ENCODE data around the gene NEU1.
"Not testable (repeated sequence)": the region's sequence is repeated elsewhere in the genome, so short reads cannot be mapped to it uniquely, and the experiment has no call there.

The NEU1 gene

GRCh38 chr6:31851485-31851832 lies 11.2 kb downstream of the NEU1 start:
- no peaks in the 10 kb centered on the region for H3K4me1 ChIP-seq
- H2AFZ ChIP-seq = no peak overlapping the region
- no peaks in the 10 kb centered on the region for H3K79me2 ChIP-seq
- no peak overlapping the region for H3K4me3 ChIP-seq (ENCODE audit: low read depth, low read length)
- no peaks in the 10 kb centered on the region for H3K36me3 ChIP-seq (ENCODE audit: control insufficient read depth, insufficient read depth, low read length)
- H3K27ac ChIP-seq = no peak overlapping the region
- H3K4me2 ChIP-seq (ENCODE audit: low read length) = no peak overlapping the region
- H3K9ac ChIP-seq = no peak overlapping the region
- no peaks in the 10 kb centered on the region for H3K27me3 ChIP-seq (ENCODE audit: control insufficient read depth, insufficient read depth, low read length)
- TF ChIP-seq, protein P1, sequence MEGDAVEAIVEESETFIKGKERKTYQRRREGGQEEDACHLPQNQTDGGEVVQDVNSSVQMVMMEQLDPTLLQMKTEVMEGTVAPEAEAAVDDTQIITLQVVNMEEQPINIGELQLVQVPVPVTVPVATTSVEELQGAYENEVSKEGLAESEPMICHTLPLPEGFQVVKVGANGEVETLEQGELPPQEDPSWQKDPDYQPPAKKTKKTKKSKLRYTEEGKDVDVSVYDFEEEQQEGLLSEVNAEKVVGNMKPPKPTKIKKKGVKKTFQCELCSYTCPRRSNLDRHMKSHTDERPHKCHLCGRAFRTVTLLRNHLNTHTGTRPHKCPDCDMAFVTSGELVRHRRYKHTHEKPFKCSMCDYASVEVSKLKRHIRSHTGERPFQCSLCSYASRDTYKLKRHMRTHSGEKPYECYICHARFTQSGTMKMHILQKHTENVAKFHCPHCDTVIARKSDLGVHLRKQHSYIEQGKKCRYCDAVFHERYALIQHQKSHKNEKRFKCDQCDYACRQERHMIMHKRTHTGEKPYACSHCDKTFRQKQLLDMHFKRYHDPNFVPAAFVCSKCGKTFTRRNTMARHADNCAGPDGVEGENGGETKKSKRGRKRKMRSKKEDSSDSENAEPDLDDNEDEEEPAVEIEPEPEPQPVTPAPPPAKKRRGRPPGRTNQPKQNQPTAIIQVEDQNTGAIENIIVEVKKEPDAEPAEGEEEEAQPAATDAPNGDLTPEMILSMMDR (IDR thresholded peaks at IDR 0.05) = no peak
- no peaks in the 10 kb centered on the region for H3K9me3 ChIP-seq (ENCODE audit: control insufficient read depth, low read length)

DNA sequence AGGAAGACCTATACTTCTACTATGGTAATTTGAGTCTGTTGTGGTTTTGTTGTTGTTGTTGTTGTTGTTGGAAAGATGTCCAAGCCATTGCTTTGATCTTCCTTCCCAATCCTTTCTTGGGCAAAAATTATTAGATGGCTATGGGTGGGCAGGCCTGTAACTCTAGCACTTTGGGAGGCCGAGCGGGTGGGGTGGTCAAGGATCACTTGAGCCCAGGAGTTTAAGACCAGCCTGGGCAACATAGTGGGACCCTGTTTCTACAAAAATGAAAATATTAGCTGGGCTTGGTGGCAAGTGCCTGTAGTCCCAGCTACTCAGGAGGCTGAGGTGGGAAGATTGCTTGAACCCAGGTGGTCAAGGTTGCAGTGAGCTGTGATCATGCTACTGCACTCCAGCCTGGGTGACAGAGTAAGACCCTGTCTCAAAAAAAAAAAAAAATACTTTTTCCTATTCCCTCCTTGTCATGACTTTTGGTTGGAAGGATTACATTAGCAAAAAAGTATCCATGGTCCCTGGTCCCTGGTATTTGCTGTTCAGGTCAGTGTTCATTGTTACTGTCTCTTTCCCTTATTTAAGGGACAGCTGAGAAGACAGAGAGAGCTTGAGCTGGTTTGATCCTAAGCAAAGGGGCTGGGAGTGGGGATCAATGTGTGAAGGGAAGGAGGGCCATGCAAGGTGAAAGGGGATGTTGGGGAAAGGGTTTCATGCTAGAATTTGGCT lies 11.7 kb downstream of the NEU1 start:
- Histone ChIP-seq H3K4me1 (no peaks in the 10 kb centered on the region), H3K9me3 (ENCODE audit: control insufficient read depth, low read length) (no peaks in the 10 kb centered on the region), H3K27ac (no peak overlapping the region), H3K79me2 (no peaks in the 10 kb centered on the region), H3K4me2 (ENCODE audit: low read length) (no peak overlapping the region), H3K36me3 (ENCODE audit: control insufficient read depth, insufficient read depth, low read length) (no peaks in the 10 kb centered on the region), H3K4me3 (ENCODE audit: low read depth, low read length) (no peak overlapping the region), H3K27me3 (ENCODE audit: control insufficient read depth, insufficient read depth, low read length) (no peaks in the 10 kb centered on the region), H2AFZ (no peak overlapping the region), H3K9ac (no peak overlapping the region)
- TF ChIP-seq, protein P1 (IDR thresholded peaks at IDR 0.05) = no peak

DNA sequence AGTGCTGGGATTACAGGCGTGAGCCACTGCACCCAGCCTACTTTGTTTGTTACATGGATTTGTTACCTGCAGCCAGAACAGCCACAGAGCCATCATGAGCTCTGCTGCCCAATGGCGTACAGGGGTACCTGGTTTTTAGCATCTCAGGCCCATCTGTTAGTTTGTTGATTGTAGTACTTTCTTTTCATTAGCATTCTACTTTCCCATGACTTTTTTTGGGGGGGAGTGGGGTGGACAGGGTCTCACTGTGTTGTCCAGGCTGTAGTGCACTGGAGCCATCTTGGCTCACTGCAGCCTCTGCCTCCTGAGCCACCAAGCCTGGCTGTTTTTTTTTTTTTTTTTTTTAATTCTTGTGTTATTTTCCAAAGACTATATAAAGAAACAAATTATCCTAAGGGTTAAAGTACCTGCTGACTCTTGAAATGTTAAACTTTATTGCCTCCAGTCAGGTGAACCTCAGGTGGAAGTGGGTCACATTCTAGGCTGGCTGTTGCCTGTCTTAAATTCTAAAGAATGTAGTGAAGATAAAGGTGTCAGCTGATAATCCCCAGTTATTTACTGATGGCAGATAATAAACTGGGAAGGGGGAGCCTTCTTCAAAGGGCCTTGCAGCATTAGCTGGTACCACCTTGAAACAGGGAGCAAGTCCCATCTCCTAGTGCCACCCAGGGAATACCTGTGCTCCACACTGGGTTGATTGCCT lies 15.2 kb downstream of the NEU1 start:
- H3K79me2 ChIP-seq = no peaks in the 10 kb centered on the region
- H3K9me3 ChIP-seq (ENCODE audit: control insufficient read depth, low read length) = no peaks in the 10 kb centered on the region
- no peaks in the 10 kb centered on the region for H3K4me1 ChIP-seq
- TF ChIP-seq, protein P1 (IDR thresholded peaks at IDR 0.05) = no peak
- no peak overlapping the region for H2AFZ ChIP-seq
- no peak overlapping the region for H3K9ac ChIP-seq
- H3K4me3 ChIP-seq (ENCODE audit: low read depth, low read length) = no peak overlapping the region
- H3K36me3 ChIP-seq (ENCODE audit: control insufficient read depth, insufficient read depth, low read length) = no peaks in the 10 kb centered on the region
- H3K27ac ChIP-seq = no peak overlapping the region
- no peaks in the 10 kb centered on the region for H3K27me3 ChIP-seq (ENCODE audit: control insufficient read depth, insufficient read depth, low read length)
- no peak overlapping the region for H3K4me2 ChIP-seq (ENCODE audit: low read length)

DNA sequence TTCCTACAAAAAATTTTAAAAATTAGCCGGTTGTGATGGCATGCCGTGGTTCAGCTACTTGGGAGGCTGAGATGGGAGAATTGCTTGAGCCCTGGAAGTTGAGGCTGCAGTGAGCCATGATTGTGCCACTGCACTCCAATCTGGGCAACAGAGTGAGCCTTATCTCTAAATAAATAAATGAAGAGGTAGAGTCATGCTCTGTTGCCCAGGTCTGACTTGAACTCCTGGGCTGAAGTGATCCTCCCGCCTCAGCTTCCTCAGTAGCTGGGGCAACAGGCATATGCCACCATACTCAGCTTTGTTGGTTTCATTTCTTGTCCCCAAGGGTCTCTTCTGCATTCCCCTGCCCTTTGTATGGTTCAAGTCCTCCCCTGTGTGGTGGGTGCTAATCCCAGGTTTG lies 18.1 kb downstream of the NEU1 start:
- H3K9me3 ChIP-seq (ENCODE audit: control insufficient read depth, low read length) = no peaks in the 10 kb centered on the region
- H3K9ac ChIP-seq = no peak overlapping the region
- no peaks in the 10 kb centered on the region for H3K36me3 ChIP-seq (ENCODE audit: control insufficient read depth, insufficient read depth, low read length)
- H3K79me2 ChIP-seq = no peaks in the 10 kb centered on the region
- no peaks in the 10 kb centered on the region for H3K4me1 ChIP-seq
- TF ChIP-seq, protein P1 (IDR thresholded peaks at IDR 0.05) = no peak
- H3K27me3 ChIP-seq (ENCODE audit: control insufficient read depth, insufficient read depth, low read length) = no peaks in the 10 kb centered on the region
- no peak overlapping the region for H3K4me2 ChIP-seq (ENCODE audit: low read length)
- no peak overlapping the region for H3K4me3 ChIP-seq (ENCODE audit: low read depth, low read length)
- no peak overlapping the region for H2AFZ ChIP-seq
- no peak overlapping the region for H3K27ac ChIP-seq

- Histone ChIP-seq H3K79me2 (no peaks in the 10 kb centered on the region), H3K9me3 (ENCODE audit: control insufficient read depth, low read length) (no peaks in the 10 kb centered on the region), H3K27ac (no peak overlapping the region), H2AFZ (no peak overlapping the region), H3K36me3 (ENCODE audit: control insufficient read depth, insufficient read depth, low read length) (no peaks in the 10 kb centered on the region), H3K4me3 (ENCODE audit: low read depth, low read length) (no peak overlapping the region), H3K4me2 (ENCODE audit: low read length) (no peak overlapping the region), H3K4me1 (peaks cover 7% of the 10 kb centered on the region), H3K9ac (no peak overlapping the region), H3K27me3 (ENCODE audit: control insufficient read depth, insufficient read depth, low read length) (no peaks in the 10 kb centered on the region)
- TF ChIP-seq, protein P1 (IDR thresholded peaks at IDR 0.05) = no peak
These were observed 20.6 kb downstream of the NEU1 start for GRCh38 chr6:31842053-31842452.

- H3K36me3 ChIP-seq (ENCODE audit: control insufficient read depth, insufficient read depth, low read length); H3K79me2 ChIP-seq; H3K27ac ChIP-seq; H3K4me3 ChIP-seq (ENCODE audit: low read depth, low read length); H3K4me2 ChIP-seq (ENCODE audit: low read length); H3K27me3 ChIP-seq (ENCODE audit: control insufficient read depth, insufficient read depth, low read length); H2AFZ ChIP-seq; H3K9me3 ChIP-seq (ENCODE audit: control insufficient read depth, low read length); H3K9ac ChIP-seq: not testable (repeated sequence)
- peaks cover 18% of the 10 kb centered on the region for H3K4me1 ChIP-seq
These were observed 22.9 kb downstream of the NEU1 start for GRCh38 chr6:31839779-31840126.
